Measurements from ENCODE around the gene MRPL54.

The MRPL54 gene

DNA sequence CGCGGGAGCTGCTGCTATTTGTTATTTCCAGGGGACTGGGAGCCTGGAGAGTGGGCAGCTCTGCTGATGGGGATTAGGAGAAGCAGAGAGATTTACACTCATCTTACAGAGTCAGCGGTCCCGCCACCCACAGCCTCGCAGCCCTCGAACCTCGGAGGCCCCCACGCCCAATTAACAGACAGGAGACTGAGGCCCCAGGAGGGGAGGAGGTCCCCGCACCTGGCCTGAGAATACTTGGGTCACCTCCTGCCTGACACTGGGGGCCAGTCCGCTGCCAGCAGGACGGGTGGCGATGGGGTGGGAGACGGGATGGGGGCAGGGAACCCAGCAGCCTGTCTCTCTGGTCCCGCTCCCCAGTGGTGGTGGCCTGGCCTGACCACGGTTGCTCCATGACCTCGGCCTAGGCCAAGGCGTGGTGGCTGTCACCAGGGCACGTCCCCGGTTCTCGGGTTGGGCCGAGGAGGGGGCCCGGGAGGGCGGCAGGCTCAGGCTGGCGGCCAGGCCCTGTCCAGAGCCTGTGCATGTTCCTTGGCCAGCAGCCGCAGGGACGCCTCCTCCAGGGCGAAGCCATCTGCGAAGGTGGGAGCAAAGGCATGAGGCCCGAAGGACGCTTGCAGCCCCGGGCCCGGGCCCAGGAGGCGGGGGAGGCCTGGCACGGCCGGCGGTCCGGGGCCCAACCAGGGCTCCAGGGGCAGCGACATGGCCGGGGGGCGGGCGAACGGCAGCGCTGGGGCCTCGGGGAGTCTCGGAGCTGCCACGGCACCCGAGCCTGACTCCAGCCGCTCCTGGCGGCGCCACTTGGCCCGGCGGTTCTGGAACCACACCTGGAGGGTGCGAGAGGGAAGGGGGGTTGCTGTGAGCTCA is 7.9 kb downstream of the MRPL54 start:
- DNase-seq (ENCODE audit: low read depth), result no peak

DNA sequence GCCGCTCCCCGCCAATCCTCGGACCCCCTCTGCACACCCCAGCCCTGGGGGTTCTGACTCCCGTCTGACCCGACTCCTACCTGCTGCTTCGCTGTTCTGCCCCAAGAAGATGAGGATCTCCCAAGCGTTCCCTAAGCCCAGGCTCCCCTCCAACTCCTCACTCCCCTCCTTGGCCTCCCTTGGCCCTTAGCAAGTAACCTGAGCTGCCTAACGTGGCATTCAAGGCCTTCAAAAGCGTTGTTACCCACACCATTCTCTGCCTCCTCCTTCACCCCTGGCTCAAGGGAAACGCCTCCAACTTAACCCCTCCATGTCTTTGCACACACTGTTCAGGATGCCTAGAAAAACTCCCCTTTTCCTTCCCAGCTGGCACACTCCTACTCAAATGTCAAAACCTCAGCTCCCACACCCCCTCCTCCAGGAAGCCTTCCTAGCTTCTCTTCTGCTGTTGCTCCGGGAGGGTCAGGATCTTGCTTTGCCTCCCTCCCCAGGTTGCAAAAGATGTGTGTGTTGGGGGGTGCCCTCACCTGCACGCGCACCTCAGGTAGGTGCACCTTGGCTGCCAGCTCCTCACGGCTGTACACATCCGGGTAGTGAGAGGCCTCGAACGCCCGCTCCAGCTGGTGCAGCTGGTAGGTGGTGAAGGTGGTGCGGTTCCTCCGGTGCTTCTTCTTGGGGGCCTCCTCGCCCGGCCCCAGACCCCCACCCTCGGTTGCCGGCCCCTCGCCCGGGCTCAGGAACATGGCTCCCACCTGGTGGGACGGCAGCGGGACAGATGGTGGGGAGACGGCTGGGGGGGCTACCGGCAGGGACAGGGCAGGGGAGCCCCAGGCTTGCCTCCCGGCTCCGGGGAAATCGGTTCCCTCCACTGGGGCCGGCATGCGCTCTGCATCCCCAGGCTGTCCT is 8.8 kb downstream of the MRPL54 start:
- DNase-seq (ENCODE audit: low read depth), result no peak

DNA sequence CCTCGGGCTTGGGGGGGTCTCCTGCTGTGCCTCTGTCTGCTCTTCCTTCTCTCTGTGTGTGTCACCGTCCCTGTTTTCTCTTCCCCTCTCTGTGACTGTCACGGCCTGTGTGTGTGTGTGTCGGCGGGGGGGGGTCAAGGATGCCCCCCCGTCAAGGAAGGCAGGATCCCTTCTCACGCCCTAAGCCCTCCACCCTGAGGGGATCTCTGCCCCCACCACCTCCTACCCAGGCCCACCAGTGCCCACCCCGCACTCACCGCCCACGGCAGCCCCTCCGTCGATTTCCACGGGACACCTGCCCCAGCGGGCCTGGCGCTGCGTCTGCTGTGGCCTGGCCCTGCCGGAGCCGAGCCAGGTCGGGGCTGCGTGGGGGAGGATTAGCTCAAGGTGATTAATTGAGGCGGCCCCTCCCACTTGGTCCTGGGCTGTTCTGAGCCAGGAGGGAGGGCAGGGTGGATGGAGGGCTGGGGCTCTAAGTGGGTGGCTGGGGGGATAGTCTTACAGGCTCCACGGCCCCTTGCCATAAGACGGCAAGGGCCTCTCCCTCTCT is 9.5 kb downstream of the MRPL54 start, which contains the start of gene RAX2:
TSS of gene RAX2 (minus strand) at position 323 of the 550 bp plus-strand sequence. CDS start 486 bp downstream, outside the sequence.
- DNase-seq (ENCODE audit: low read depth), result no peak

DNA sequence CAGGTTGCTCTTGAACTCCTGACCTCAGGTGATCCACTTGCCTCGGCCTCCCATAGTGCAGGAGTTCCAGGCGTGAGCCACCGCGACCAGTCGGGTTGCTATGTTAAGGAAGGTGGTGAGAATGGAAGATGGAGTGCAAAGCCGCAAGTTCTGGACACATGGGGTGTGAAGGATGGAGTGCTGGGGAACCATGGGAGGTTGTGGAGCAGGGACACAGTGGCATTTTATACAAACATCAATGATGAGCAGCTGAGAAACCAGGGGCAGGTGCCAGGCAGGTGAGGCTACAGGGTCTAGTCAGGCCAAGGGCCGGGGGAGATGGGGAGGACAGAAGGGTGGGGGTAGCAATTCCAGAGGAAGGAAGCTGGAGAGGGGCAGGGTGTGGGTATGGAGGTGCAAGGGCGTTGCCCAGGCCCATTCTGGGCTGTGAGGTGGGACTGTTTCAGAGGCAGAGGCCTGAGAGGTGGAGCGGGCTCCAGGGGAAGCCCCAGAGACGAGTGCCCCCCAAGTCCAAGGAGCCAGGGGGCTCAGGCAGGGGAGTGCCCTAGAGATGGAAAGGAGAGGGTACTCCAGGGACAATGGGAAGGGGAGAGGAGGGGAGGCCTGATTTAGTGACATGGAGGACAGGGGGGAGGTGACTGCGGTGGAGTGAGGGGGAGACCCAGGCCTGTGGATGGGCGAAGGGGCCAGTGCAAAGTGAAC is 11.5 kb downstream of the MRPL54 start:
- DNase-seq (ENCODE audit: low read depth), result no peak

DNA sequence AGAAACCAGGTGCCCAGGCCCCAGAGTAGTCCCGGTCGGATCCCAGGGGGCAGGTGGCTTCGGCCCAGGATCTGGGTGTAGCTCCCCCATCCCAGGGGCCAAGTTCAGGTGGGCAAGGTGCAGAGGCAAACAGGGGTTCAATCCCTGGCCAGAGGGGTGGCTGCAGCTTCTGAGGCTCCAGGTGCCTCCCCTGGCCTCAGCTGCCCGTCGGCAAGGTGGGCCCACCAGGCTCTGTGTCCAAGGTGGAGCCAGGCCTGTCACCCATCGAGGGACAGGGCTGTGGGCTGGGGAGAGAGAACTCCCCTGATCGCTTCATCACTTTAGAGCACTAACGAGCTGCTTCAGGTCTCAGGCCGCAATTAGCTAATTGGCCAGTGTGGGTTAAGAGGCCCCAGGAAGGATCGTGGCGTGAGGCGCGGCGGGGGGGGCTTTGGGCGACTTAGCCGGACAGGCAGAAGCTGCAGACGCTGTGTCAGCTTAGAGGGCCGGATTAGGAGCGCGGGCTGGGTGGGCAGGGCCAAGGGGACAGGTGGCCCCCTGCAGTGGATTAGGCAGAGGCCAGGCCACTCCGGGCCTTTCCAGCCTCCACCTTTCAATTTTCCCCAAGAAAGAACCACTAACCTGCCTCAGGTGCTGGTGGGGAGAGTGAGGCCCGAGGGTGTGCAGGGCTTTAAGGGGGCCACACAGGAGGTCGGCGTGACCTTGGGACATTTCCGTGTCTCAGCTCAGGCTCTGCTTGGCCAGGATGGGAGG is 12.3 kb downstream of the MRPL54 start:
- no peak for DNase-seq (ENCODE audit: low read depth)

DNA sequence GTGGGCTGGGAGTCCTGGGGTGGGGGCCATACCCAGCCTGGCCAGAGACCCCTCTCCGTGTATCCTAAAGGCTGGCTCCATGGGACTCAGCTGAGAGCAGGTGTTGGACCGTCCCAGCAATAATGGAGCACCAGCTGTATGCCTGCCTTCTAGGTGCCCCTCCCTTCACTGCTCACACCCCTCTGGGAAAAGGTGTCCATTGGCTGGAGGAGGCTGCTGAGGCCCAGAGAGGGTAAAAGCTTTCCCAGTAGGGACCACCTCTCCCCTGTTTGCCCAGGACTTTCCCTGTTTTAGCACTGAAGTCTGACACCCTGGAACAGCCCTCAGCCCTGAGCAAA is 12.9 kb downstream of the MRPL54 start:
- DNase-seq (ENCODE audit: low read depth), result no peak

DNA sequence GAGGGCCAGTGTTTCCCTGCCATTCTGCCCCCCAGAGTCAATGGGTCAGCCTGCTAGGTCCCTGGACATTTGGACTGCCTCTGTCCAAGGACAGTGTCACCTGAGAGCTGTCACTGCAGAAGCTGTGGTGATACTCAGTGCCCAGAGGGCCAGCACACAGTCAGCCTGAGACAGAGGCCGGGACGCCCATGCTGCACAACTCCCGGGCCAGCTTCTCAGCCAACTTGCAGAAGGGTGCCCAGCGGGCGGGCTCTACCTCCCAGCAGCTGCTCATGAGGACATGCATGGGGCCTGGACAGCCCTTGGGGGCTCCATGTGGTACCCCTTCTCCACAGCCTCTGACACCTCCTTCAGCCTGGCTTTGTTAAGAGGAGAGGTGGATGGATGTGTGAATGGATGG is 13.3 kb downstream of the MRPL54 start:
- DNase-seq (ENCODE audit: low read depth), result no peak

DNA sequence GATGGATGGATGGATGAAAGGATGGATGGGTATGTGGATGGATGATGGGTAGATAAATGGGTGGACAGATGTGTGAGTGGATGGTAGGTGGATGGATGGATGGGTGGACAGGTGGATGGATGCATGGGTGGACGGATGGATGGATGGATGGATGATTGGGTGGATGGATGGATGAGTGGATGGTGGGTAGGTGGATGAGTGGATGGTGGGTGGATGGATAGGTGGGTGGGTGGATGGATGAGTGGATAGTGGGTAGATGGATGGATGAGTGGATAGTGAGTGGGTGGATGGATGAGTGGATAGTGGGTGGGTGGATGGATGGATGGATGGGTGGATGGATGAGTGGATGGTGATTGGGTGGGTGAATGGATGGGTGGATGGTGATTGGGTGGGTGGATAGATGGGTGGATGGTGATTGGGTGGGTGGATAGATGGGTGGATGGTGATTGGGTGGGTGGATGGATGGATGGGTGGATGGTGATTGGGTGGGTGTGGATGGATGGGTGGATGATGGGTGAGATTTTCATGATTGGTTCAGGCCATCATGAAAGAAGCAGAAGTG is 14.1 kb downstream of the MRPL54 start:
- no peak for DNase-seq (ENCODE audit: low read depth)

DNA sequence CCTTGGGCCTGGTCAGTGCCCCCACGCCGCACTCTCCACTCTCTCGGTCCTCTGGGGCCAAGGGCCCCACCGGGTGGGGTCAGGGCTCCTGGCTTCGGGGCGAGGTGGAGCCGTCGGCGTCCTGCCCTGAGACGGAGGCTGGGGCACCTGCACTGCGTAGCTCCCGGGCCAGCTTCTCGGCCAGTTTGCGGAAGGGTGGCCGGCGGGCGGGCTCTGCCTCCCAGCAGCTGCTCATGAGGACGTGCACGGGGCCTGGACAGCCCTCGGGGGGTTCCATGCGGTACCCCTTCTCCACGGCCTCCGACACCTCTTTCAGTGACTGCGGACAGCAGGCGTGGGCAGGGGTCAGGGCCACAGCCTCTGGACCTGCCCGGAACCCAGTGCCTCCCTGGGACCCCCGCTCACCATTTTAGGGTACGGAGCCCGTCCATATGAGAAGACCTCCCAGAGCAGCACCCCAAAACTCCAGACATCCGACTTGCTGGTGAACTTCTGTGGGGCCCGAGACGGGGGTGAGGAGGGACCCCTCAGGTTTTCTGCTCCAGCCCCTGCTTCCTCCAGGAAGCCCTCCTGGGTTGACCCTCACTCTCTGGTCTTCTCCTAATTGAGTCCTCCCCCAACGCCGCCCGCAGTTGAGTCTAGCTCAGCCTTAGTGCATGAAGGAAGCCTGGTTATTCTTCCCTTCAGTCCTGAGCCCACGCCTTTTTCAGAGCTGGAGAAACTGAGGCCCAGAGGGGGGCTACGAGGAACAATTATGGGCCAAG is 15.8 kb downstream of the MRPL54 start:
- no peak for DNase-seq (ENCODE audit: low read depth)

DNA sequence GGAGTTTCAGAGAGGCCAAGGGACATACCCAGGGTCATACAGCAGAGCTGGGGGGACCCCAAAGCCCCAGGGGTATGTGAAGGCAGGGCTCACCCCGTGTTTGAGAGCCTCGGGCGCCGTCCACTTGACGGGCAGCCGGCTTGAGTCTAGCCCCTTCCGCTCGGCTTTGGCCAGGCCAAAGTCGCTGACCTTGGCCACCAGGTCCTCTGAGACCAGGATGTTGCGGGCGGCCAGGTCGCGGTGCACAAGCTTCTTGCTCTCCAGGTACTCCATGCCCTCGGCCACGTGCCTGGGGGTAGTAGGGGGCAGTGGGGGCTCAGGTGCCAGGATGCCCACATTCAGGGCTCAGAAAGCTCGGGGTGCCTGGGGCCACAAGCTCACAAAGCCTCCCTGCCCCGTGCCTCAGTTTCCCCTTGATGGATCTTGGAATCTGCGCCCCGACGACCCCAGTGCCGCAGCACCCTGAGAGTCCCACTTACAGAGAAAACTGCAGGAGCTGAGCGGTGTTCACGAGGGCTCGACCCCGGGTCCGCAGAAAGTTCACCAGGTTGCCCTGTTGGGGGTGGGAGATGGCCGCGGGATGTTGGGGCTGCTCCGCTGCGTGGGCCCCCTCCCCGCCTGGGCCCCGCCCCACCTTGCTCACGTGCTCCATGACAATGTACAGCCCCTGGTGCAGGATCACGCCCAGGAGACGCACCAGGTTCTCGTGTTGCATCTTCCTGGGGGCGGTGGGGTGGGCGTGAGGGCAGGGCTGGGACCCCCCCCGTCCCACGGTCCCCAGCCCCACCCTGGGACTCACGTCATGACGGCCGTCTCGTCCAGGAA is 16.6 kb downstream of the MRPL54 start:
- no peak for DNase-seq (ENCODE audit: low read depth)

DNA sequence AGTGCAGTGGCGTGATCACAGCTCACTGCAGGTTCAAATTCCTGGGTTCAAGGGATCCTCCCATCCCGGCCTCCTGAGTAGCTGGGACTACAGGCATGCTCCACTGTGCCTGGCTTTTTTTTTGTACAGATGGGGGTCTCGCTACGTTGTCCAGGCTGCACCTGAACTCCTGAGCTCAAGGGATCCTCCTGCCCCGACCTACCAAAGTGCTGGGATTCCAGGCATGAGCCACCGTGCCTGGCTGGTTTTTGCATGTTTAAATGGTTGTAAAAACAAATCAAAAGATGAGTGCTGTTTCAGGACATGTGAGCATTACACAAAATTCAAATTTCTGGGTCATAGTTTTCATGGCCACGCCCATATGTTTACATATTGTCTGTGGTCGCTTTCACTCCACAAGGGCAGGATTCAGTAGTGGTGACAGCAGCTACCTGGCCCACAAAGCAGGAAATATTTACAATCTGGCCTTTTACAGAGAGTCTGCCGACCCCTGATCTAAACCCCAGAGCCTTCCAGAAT is 18.4 kb downstream of the MRPL54 start:
- DNase-seq (ENCODE audit: low read depth), result no peak

DNA sequence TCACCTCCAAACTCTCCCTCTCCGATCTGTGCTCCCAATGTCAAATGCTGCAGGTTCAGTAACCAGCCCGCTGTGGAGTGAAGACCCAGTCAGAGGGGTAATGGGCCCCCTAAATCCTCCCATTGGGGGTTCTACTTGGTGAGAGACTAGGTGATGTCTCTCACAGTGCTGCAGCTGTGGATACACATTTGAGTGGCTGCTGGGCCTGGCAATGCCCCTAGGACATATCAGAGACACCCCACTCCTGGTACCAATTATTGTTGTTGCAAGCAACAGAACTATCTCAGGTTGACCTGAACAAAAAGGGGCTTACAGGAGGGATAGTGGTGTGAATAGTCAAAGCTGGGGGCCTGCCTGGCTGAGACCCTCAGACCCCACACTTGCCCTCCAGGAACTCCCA is 19.1 kb downstream of the MRPL54 start:
- no peak for DNase-seq (ENCODE audit: low read depth)

DNA sequence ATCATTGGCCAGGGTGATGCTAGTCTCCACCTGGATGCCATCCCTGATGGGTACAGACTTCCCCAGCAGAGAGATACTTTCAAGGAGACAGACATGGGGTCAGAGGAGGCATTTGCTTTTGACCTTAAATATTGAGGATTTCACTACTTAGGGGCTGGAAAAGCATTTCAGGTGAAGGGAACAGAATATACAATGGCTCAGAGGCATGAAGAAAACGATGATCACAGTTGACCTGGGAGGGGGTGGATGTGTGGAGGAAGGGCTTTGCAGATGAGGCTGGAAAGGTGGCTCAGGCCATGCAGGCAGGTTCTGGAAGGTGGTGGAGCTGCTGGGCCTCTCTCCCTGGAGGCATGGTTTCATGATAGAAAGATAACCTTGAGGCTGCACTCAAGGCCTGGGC is 19.8 kb downstream of the MRPL54 start:
- DNase-seq (ENCODE audit: low read depth), result no peak

DNA sequence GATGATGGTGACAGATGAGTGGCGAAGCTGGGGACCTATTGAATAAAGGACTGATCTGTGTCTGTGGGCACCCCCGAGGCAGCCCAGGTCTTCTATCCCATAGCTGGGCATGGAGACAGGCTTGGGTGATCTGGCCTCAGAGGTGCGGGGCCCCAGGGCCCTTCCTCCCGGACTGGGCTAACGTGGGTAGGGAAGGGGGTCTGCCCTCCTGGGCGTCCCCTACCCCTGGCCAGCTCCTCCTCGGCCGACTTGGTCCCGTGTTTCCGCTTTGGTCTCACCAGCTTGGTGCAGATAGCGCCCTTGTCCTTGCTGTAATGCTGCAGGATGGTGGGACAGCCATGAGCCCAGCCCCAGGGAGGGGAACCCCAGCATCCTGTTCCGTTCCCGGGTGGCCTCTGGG is 20.4 kb downstream of the MRPL54 start:
- no peak for DNase-seq (ENCODE audit: low read depth)

DNA sequence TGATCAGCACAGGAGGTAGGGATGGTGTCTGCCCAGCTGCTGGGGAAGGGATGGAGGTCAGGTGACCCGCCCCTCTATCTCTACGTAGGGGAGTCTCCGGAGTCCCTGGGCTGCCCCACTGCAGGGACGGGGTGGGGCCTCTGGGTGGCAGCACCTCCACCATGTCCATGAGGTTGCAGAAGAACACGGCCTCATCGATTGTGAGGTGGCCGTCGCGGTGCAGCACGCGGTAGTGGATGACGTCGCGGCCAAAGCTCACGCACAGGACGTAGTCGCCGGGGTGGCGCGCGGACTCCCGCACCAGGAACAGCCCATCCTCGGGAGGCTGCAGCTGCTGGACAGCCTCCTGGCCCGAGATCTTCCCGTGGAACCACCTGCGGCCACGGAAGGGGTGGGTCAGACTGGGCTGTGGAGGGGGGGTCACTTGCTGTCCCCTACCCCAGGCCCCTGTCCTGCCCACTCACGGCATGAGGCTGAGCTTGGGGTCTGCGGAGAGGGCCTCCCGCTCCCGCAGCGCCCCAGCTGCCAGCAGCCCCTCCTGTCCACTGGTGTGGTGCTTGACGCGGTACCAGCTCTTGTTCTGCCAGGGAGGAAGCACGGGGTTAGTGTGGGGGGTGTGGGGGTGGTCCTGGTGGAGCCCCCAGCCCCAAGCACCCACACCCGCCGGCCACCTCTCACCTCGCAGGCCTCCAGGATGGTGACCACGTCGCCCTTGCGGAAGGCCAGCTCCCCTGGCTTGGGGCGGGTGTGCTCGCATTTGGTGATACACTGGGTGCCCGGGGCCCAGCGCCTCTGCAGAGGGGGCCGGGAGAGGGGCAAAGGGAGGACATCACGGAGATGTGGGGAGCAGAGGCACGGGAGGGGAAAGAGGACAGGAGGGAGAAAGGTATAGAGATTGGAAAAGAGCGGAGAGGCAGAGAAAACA is 21.4 kb downstream of the MRPL54 start:
- no peak for DNase-seq (ENCODE audit: low read depth)

DNA sequence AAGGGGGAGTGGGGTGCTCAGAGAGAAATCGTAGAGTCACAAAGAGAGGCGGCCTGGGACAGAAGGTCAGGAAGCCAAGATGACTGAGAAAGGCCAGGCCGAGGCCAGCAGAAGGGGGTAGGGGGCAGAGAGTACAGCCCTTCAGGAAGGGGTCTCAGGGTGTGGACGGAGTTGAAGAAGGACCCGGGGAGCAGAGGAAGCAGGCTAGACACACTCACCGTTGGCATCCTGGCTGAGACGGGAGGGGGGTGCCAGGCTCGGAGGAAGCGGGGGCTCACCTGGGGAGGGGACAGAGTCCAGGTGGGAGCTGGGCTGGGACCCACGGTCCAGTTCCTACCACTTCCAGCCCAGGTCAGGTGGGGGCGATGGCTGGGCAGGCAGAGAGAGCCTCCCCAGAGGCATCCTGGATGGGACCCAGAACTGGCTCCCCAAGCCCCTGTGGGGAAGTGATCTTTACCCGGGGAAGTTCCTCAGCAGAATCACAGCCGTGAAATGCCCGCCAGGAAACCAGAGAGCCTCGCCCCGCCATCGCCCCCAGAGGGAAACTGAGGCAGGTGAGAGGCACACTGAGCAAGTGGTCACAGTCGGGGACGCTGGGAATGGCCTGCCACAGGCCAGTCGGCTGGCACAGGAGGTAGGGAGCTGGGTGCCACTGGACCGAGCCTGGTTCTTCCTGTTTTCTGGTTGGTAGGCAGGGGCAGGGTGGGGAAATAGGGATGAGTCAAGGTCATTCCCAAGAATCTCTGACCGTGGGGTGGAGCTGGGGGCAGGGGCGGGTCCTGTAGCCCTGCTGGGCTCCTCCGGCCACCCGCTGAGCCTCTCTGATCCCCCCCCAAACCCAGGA is 22.3 kb downstream of the MRPL54 start:
- DNase-seq (ENCODE audit: low read depth), result no peak

DNA sequence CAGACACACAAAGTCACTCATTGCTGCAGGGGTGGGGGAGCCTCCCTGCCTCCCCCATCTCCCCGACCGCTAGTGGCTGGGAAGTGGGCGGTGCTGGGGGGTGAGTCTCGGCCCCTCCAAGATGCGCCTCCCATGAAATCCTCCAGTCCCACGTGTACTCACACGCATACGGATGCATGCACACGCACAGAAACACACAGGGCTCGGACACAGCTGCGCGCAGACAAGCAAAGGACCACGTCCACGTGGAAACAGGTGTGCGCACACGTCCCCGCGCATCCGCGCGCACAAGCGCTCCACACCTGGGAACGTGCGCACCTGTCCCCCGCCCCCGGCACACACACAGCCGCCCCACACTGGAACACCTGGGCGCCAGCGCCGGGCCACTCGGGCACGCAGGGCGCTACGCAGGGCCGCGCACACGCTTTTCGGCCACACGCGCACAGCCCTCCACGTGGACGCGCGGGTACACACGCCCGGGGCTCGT is 23.0 kb downstream of the MRPL54 start:
- DNase-seq (ENCODE audit: low read depth), result no peak
